IMR-90 (cell line): ENCODE measurements around the gene ARMC8. TPM values are rescaled to one million over a fixed set of nuclear protein-coding genes. Genes with fewer than 3 reads are reported as not detected.

ENCODE experiments used
- ATAC-seq: fragments of 200-7000 bp; cut with Tn5 transposase; 2 replicates; pipeline ENCODE4 v1.9.1; 2020; ENCODE audit warnings: low read depth, mild to moderate bottlenecking, moderate library complexity
- BruUV-seq: library from RNA; stranded (reverse); fragments of 400-500 nt; replicated peaks from 2 replicates; lab custom pipeline; 2021; lab: Mats Ljungman, UMichigan
- CTCF ChIA-PET: fragments of 300-600 bp; formaldehyde crosslinking; extraction: SDS; loops from one replicate; lab custom pipeline; 2021; ENCODE audit warnings: antibody characterized with exemption; lab: Yijun Ruan, JAX
- POLR2A ChIA-PET: fragments of 300-600 bp; sonication (Branson Sonifier 250); formaldehyde crosslinking; loops from one replicate; lab custom pipeline; 2022; ENCODE audit warnings: antibody characterized with exemption; ENCODE audit not compliant: unreplicated experiment; lab: Charles Lee
- DNase-seq: peaks from one replicate; pipeline ENCODE4 v3.0.0; 2013
- H2AFZ ChIP-seq: replicated peaks from 2 replicates; pipeline ENCODE3; 2013; ENCODE audit warnings: low read length, mild to moderate bottlenecking; ENCODE audit not compliant: poor library complexity
- H2AK5ac ChIP-seq: 2 replicates; pipeline ENCODE4 v1.6.1; 2013; ENCODE audit warnings: low read depth, low read length, inconsistent platforms
- H2AK9ac ChIP-seq: replicated peaks from 2 replicates; pipeline ENCODE3; 2013; ENCODE audit warnings: mild to moderate bottlenecking, low read depth, low read length, moderate library complexity; ENCODE audit not compliant: poor library complexity
- H2BK120ac ChIP-seq: 2 replicates; pipeline ENCODE4 v1.6.1; 2013; ENCODE audit warnings: low read depth, low read length, inconsistent platforms
- H2BK15ac ChIP-seq: 3 replicates; pipeline ENCODE4 v1.6.1; 2013; ENCODE audit warnings: low read depth, low read length, inconsistent platforms
- H2BK20ac ChIP-seq: 2 replicates; pipeline ENCODE4 v1.6.1; 2013; ENCODE audit warnings: low read depth, mild to moderate bottlenecking, inconsistent platforms, low read length, moderate library complexity
- H2BK5ac ChIP-seq: 2 replicates; pipeline ENCODE4 v1.6.1; 2013; ENCODE audit warnings: mild to moderate bottlenecking, low read depth, low read length, inconsistent platforms; ENCODE audit not compliant: poor library complexity, severe bottlenecking
- H3K14ac ChIP-seq: replicated peaks from 2 replicates; pipeline ENCODE4 v1.6.1; 2013; ENCODE audit warnings: low read depth, low read length, inconsistent platforms
- H3K18ac ChIP-seq: 2 replicates; pipeline ENCODE4 v1.6.1; 2013; ENCODE audit warnings: low read depth, low read length, control low read depth
- H3K23ac ChIP-seq: 2 replicates; pipeline ENCODE4 v1.6.1; 2013; ENCODE audit warnings: low read depth, low read length, inconsistent platforms
- H3K27ac ChIP-seq: 2 replicates; pipeline ENCODE4 v1.5.1; 2013; ENCODE audit warnings: mild to moderate bottlenecking, control low read depth, low read length; ENCODE audit not compliant: insufficient read depth
- H3K27me3 ChIP-seq: 2 replicates; pipeline ENCODE4 v1.6.1; 2013; ENCODE audit warnings: low read length; ENCODE audit not compliant: control insufficient read depth, insufficient read depth
- H3K36me3 ChIP-seq: 2 replicates; pipeline ENCODE4 v1.6.1; 2013; ENCODE audit warnings: low read length, mixed read lengths; ENCODE audit not compliant: control insufficient read depth, insufficient read depth
- H3K4ac ChIP-seq: 2 replicates; pipeline ENCODE4 v1.6.1; 2013; ENCODE audit warnings: low read depth, low read length, inconsistent platforms
- H3K4me1 ChIP-seq: 2 replicates; pipeline ENCODE4 v1.6.1; 2013; ENCODE audit warnings: low read length, mixed read lengths; ENCODE audit not compliant: control insufficient read depth, insufficient read depth
- H3K4me2 ChIP-seq: 2 replicates; pipeline ENCODE4 v1.6.1; 2013; ENCODE audit warnings: low read depth, mild to moderate bottlenecking, control low read depth, low read length, moderate library complexity
- H3K4me3 ChIP-seq: 2 replicates; pipeline ENCODE4 v1.5.1; 2013; ENCODE audit warnings: low read depth, mild to moderate bottlenecking, control low read depth, low read length, moderate library complexity; ENCODE audit not compliant: insufficient read depth
- H3K56ac ChIP-seq: 2 replicates; pipeline ENCODE4 v1.6.1; 2013; ENCODE audit warnings: low read length, inconsistent platforms; ENCODE audit not compliant: insufficient read depth; ENCODE audit errors: extremely low read depth
- H3K79me1 ChIP-seq, 2 experiments: 2 replicates each; pipeline ENCODE4 v1.6.1; 2013; ENCODE audit warnings: low read length in 2 of 2, inconsistent platforms in 1 of 2, low read depth in 1 of 2
- H3K9ac ChIP-seq: 2 replicates; pipeline ENCODE4 v1.6.1; 2013; ENCODE audit warnings: low read depth, low read length, control low read depth
- H3K9me1 ChIP-seq: 2 replicates; pipeline ENCODE4 v1.6.1; 2013; ENCODE audit warnings: low read length, inconsistent platforms; ENCODE audit not compliant: insufficient read depth
- H3K9me3 ChIP-seq: 2 replicates; pipeline ENCODE4 v1.6.1; 2013; ENCODE audit warnings: low read length; ENCODE audit not compliant: control insufficient read depth, insufficient read depth
- H4K20me1 ChIP-seq: 2 replicates; pipeline ENCODE4 v1.6.1; 2013; ENCODE audit warnings: low read length, inconsistent platforms; ENCODE audit not compliant: insufficient read depth
- H4K5ac ChIP-seq: 2 replicates; pipeline ENCODE4 v1.6.1; 2013; ENCODE audit warnings: mild to moderate bottlenecking, low read depth, low read length, control low read depth
- H4K8ac ChIP-seq, 2 experiments: 2 replicates each; pipeline ENCODE4 v1.6.1; 2013; ENCODE audit warnings: low read depth in 2 of 2, low read length in 2 of 2, control low read depth in 1 of 2, inconsistent platforms in 1 of 2
- H4K91ac ChIP-seq: 2 replicates; pipeline ENCODE4 v1.6.1; 2013; ENCODE audit warnings: low read depth, low read length, inconsistent platforms; ENCODE audit not compliant: insufficient read depth
- MAZ ChIP-seq: IDR thresholded peaks from 2 replicates; pipeline ENCODE4 v1.6.1; 2012; ENCODE audit warnings: low read depth, mild to moderate bottlenecking, low read length, improper control_type of control experiment, moderate library complexity, borderline replicate concordance
- MXI1 ChIP-seq: IDR thresholded peaks from 2 replicates; pipeline ENCODE4 v1.6.1; 2012; ENCODE audit warnings: low read depth, mild to moderate bottlenecking, low read length, moderate library complexity, borderline replicate concordance
- POLR2A ChIP-seq: IDR thresholded peaks from 2 replicates; pipeline ENCODE4 v1.6.1; 2012; ENCODE audit warnings: mild to moderate bottlenecking, low read depth, low read length
- RFX5 ChIP-seq: IDR thresholded peaks from 2 replicates; pipeline ENCODE4 v1.8.0; 2012; ENCODE audit warnings: low read depth, mild to moderate bottlenecking, low read length, moderate library complexity
- WGBS, 2 experiments: methylation state at CpG; one replicate each; pipeline versions ENCODE4 v1.1.5 to v1.1.7; 2013; ENCODE audit warnings: missing lambda C conversion rate in 2 of 2; ENCODE audit not compliant: insufficient read length in 1 of 2; ENCODE audit errors: extremely low coverage in 2 of 2; 5-methylcytosine and 5-hydroxymethylcytosine counted together
- dilution Hi-C: fragments of 300-500 bp; cut with HindIII; formaldehyde crosslinking; loops from one replicate; pipeline ENCODE4 v1.14.3; 2018; ENCODE audit warnings: low sequenced_read_pairs; ENCODE audit not compliant: unreplicated experiment
- in situ Hi-C: fragments of 300-500 bp; cut with MboI; formaldehyde crosslinking; loops from 3 replicates; pipeline ENCODE4 v1.14.3; 2019; ENCODE audit warnings: low sequenced_read_pairs, inconsistent platforms, mixed read lengths
- intact Hi-C: fragments of 100-400 bp; cut with micrococcal nuclease; formaldehyde crosslinking; loops from 2 replicates; pipeline ENCODE4 v1.10.0; 2022
- polyA plus RNA-seq, 3 experiments: library from polyadenylated mRNA; depleted of rRNA; stranded (reverse); fragments of >200 nt; gene quantifications; 2 replicates each; pipeline ENCODE4 v1.2.3, GENCODE V29; 2012; ENCODE audit warnings: low replicate concordance in 1 of 3
- total RNA-seq: library from RNA; depleted of rRNA; stranded (reverse); fragments of >200 nt; gene quantifications from 2 replicates; pipeline ENCODE4 v1.2.3, GENCODE V29; 2012

The ARMC8 gene
- total and polyA plus RNA-seq, 2 of the 4 experiments (the other 2 are of a cell fraction): 39.1 to 75.1 TPM

DNA sequence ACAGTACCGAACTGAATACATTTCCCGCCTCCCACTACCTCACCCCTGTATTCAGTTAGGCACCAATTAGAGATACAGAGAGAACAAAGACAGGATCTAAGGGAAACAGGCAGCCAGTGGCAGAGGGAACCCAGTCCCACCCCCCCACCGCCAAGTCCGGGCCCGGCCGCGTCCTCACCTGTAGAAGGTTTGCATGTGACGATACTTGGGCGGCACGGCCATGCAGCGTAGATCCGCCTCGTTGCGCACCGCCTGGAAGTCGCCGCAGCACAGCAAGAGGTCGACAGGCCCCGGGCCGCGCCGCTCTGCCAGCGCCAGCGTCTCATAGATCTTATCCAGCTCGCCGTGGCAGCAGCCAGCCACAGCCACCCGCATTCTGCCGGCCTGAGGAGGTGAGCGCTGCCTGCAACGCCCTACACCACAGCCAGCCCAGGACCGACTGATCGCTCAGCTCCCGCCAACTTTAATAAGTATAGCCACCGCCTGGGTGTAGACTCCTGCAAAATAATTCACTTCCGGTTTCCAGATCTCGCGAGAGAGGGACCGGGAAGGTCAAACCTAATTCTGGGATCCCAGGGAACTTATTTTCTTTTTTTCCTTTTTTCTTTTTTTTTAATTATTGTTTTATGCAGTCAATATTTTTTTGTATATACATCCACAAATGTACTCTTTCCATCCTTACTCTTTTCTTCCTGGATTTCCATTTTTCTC, 12.5 kb upstream of the ARMC8 start, which contains the start of gene DBR1:
TSS of gene DBR1 (minus strand) at position 501 of the 711 bp plus-strand sequence. CDS start at position 375, 126 bp downstream.
- peak within 1 kb of the TSS; percentile 87 for H3K4me3 ChIP-seq
- no peak within 1 kb of the TSS; the same call in 1 of the 2 replicates for H2AK5ac ChIP-seq
- no peaks in the 10 kb centered on the region for H4K20me1 ChIP-seq
- H3K18ac ChIP-seq: peak within 1 kb of the TSS; percentile 33; the same call in 1 of the 2 replicates
- ATAC-seq (peak; percentile 96), DNase-seq (peak; percentile 80)
- peaks cover 11 to 19% of the 10 kb centered on the region in 2 experiments for H3K79me1 ChIP-seq
- H2BK120ac ChIP-seq: no peak within 1 kb of the TSS; the same call in 1 of the 2 replicates
- intact Hi-C loops: loop anchor here (2.0 kb wide), 1 partner anchor 106 kb away; no protein-coding TSS in a partner anchor
- H4K91ac ChIP-seq: peak within 1 kb of the TSS; percentile 64
- CTCF ChIA-PET: interaction anchor here (0.5 to 1.0 kb wide), 3 partner anchors 45 to 132 kb away, joined by 3 read pairs; no protein-coding TSS in a partner anchor
- no peak within 1 kb of the TSS; the same call in 2 of the 3 replicates for H2BK15ac ChIP-seq
- no peaks in the 10 kb centered on the region for H3K9me1 ChIP-seq
- H2AFZ ChIP-seq: peak within 1 kb of the TSS; percentile 97
- H3K36me3 ChIP-seq: peaks cover 5% of the 10 kb centered on the region; the same call in 1 of the 2 replicates
- peak within 1 kb of the TSS; percentile 78 for H3K23ac ChIP-seq
- peak; percentile 89 for TF ChIP-seq POLR2A
- TF ChIP-seq MXI1: peak; percentile 48; the same call in 1 of the 2 replicates
- no peak for TF ChIP-seq MAZ
- no peak for TF ChIP-seq RFX5
- peak within 1 kb of the TSS; percentile 76 for H3K56ac ChIP-seq
- no peak within 1 kb of the TSS for H2BK20ac ChIP-seq
- H4K5ac ChIP-seq: peak within 1 kb of the TSS; percentile 81
- POLR2A ChIA-PET: interaction anchor here (1.0 kb wide), 1 partner anchor 13 kb away, joined by 3 read pairs; the partner anchor contains the start of gene ARMC8
- peak within 1 kb of the TSS; percentile 95 for H3K4me2 ChIP-seq
- peak within 1 kb of the TSS; percentile 85 for H3K14ac ChIP-seq
- peak within 1 kb of the TSS; percentile 91 to 94 for H4K8ac ChIP-seq
- H3K4ac ChIP-seq: peak within 1 kb of the TSS; percentile 83
- H2BK5ac ChIP-seq: peak within 1 kb of the TSS; percentile 47
- peak within 1 kb of the TSS; percentile 88 for H3K9ac ChIP-seq
- no peaks in the 10 kb centered on the region for H3K4me1 ChIP-seq
- H3K27me3 ChIP-seq: no peaks in the 10 kb centered on the region; the same call in 1 of the 2 replicates
- H3K27ac ChIP-seq: peak within 1 kb of the TSS; percentile 84
- 0% methylated on average over 16 of the region's 38 CpGs; no CpG with 5 or more reads in 1 of the 2 experiments for WGBS, 2 experiments
- H3K9me3 ChIP-seq: no peaks in the 10 kb centered on the region
- H2AK9ac ChIP-seq: peak within 1 kb of the TSS; percentile 65
- dilution Hi-C loops: no loop called here
- no TSS peak for BruUV-seq
- in situ Hi-C loops: loop anchor here (10.0 kb wide), 1 partner anchor 100 kb away; no protein-coding TSS in a partner anchor
